HG03108 (cell line): Measurements from ENCODE around the gene CHST8.

ENCODE experiments used
- ATAC-seq: cut with Tn5 transposase; IDR thresholded peaks from one replicate; pipeline ENCODE4 v1.9.1; 2021; ENCODE audit warnings: moderate library complexity; ENCODE audit not compliant: unreplicated experiment

The CHST8 gene

DNA sequence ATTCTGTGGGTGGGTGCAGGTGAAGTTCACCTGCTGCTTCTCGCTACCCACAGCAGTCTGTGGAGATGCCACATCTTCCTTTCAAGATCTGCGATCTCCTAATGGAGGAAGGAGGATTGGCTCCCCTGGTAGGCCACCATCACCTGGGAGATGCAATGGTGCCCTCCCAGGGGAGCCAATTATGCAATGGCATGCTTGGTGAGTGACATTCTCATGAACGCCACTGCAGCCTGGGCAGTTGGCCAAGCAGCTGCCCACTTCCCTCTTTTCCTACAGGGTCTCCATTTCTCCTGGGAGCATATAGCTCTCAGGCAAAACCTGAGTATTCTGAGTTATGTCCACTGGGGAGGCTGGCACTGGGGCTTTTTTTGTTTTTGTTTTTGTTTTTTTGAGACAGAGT is 91.4 kb downstream of the CHST8 start:
- ATAC-seq: no peak

- no peak for ATAC-seq
Observed at GRCh38 chr19:33714149-33714548, 92.4 kb downstream of the CHST8 start.

GRCh38 chr19:33715462-33715861 is 93.7 kb downstream of the CHST8 start:
- ATAC-seq: no peak

DNA sequence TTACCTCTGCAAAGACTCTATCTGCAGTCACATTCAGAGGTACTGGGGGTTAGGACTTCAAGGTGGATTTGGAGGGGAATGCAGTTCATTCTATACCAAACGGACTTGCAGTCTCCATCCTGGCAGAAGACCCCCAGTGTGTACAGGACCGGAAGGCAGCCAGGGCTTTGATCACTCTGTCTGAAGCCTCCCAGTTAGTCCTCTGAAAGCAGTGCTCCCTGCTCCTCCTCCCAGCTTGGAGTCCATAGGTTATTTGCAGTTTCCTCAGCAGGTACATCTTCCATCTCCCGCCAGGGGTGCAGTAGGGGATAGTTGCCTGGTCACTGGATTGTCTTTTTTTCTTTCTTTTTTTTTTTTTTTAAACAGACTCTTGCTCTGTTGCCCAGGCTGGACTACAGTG is 96.1 kb downstream of the CHST8 start:
- no peak for ATAC-seq

- no peak for ATAC-seq
Observed at GRCh38 chr19:33718651-33719254, 97.0 kb downstream of the CHST8 start.

- ATAC-seq: no peak
Observed at GRCh38 chr19:33719366-33720154, 97.8 kb downstream of the CHST8 start.

DNA sequence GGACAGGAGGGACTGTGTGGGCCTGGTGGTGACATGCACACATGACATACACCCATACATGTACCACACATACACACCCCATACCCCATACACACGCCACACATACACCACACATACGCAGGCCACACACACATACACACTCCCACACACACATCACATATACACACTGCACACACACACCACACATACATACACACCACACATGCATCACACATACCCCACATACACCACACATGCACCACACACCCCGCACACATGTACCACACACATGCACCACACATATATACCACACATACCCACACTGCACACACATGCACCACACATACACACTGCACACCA is 98.4 kb downstream of the CHST8 start:
- ATAC-seq: no peak

DNA sequence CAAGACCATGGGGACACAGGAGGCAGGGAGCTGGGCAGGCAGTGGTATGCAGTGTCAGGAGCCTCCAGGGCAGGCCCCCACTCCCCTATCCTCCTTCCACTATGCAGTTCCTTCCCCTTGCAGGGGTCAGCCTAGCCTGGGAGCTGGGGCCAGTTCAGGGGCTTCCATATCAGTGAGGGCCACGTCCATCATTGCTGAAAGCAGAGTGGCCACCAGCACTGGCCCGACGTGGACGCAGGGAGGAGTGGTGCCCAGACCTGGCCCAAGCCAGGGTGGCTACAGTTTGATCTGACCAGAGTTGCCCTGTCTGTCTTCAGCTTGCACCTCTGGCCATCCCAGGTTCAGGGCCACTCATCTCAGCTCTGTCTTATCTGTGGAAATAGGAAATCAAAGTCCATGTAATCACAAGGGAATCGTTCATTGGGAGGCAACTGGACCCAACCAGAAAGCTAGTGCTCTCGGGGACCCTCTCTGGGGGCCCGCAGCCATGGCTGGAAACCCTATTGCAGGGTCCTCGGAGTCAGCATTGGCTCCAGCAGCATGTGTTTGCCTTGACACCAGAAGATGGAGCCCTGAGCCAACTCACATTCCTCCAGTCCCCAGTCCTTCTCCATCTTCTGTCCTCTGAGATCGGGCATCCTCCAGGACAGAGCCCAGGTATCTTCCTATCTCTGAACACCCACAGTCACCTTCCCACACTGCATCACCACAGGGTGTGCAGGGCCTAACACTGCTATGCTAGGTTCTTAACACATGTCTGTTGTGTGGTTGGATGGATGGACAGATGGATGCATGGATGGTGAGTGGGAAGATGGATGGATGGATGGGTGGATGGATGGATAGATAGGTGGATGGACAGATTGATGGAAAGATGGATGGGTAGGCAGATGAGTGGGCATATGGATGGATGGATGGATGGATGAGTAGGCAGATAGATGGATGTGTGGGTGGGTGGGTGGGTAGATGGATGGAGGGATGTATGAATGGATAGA is 99.2 kb downstream of the CHST8 start:
- no peak for ATAC-seq

- ATAC-seq: no peak
Observed at GRCh38 chr19:33721735-33722297, 100.1 kb downstream of the CHST8 start.

DNA sequence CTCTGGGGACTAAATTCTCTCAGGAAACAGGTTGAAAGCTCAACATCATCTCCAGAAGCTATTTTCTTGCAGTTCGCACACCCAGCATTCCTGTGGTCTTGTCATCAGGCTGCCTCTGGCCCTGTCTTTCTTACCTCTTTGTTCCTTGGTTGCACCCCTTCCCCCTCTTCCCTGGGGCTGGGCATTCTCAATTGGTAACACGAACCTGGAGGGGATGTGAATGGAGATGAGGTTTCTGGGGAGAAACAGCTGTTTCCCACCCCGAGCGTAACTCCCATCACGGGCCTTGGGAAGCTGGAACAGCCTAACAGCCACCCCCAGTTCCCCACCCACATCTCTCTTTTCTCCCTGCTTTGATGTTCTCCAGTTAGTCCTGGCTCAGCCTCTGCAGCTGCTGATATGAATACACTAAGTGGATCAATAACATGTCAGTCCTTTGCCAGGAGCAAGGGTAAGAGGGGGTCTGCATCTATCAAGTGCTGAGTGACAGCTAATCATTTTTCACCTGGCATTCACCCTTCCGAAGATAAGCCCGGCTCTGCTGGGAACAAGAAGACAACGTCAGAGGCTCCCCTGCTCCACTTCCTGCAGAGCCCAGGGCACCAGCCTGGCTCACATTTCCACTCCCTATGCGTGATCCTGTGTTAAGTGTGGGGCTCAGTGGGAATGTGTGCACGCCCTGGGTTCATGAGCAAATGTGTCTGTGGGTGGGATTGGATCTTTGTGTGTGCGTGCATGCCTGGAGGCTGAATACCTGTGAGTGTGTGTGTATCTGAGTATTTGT is 100.9 kb downstream of the CHST8 start:
- ATAC-seq: no peak

DNA sequence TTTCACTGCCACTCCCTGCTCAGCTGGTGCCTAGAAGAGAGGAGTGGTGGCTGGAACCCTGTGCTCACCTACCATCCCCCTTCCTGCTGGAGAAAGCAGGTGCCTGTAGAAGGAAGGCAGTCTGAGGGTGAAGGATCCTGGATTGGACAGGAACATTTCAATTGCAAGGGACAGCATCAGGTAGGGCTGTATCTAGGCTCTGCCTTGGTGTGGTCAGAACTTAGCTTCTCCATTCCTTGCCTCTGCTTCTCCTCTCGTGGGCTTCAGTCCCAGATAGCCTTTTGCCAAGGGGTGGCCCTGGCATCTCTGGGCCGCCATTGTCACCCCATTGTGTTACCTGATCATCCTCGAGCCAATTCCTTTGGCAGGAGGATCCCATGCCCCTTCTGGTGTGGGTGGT is 101.8 kb downstream of the CHST8 start:
- ATAC-seq: no peak

- no peak for ATAC-seq
Observed at GRCh38 chr19:33724021-33724720, 102.4 kb downstream of the CHST8 start.

DNA sequence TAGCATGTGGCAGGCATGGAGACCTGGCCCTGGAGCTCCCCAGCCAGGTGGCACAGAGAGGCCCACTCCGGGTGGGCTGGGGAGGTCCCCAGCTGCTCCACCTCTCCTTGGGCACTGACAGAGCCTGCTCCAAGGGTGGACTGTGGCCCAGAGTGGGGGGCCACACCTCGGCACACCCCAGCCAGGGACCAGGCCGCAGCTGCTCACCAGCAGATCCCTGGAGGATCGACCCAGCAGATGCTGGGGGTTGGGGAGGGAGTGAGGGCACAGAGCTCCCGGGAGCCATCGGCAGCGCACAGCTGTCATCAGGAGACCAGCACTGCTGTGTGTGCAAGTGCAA is 102.9 kb downstream of the CHST8 start:
- ATAC-seq: no peak

DNA sequence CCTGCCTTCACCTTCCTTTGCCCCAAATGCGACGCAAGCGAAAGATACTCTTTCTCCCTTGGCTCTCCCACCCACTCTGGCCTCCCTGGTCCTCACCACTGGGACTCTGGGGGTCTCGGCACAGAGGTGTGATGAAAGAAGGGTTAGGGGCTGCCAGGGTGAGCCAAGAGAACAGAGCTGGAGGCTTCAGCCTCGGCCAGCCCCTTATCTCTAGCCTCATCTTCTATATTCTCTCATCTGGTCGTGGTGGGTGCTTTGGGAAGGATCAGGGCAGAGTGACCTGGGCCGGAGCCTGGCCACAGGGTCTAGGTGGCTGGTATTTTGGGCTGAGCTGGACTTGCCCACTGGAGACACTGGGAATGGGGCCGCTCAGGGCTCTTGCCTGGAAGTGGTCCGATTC is 103.8 kb downstream of the CHST8 start:
- ATAC-seq: no peak

- ATAC-seq: no peak
Observed at GRCh38 chr19:33726756-33727155, 105.0 kb downstream of the CHST8 start.

- ATAC-seq: no peak
Observed at GRCh38 chr19:33727331-33727998, 105.7 kb downstream of the CHST8 start.

- no peak for ATAC-seq
Observed at GRCh38 chr19:33728141-33728540, 106.4 kb downstream of the CHST8 start.

DNA sequence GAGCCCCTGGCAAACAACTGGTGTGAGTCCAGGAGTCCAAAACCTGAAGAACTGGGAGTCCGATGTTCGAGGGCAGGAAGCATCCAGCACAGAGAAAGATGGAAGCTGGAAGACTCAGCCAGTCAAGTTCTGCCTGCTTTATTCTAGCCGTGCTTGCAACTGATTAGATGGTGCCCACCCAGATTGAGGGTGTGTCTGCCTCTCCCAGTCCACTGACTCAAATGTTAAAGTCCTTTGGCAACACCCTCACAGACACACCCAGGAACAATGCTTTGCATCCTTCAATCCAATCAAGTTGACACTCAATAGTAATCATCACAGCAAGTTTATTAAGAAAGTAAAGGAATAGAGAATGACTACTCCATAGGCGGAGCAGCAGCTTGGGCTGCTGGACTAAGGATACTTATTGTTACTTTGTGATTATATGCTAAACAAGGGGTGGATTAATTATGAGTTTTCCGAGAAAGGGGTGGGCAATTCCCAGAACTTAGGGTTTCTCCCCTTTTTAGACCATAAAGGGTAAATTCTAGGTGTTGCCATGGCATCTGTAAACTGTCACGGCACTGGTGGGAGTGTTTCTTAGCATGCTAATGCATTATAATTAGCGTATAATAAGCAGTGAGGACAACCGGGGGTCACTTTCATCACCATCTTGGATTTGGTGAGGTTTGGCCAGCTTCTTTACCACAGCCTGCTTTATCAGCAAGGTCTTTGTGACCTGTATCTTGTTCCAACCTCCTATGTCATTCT is 109.3 kb downstream of the CHST8 start:
- ATAC-seq: no peak

GRCh38 chr19:33731881-33732280 is 110.1 kb downstream of the CHST8 start:
- ATAC-seq: no peak
